GM12801 (cell line): ENCODE results near the gene TMEM255B.

Experiments used
- TF ChIP-seq, protein P1 (sequence below): IDR thresholded peaks from one replicate; pipeline ENCODE4 v1.5.1; 2011; ENCODE audit warnings: control low read depth; ENCODE audit not compliant: insufficient read length; ENCODE audit errors: extremely low read depth

TMEM255B gene

DNA sequence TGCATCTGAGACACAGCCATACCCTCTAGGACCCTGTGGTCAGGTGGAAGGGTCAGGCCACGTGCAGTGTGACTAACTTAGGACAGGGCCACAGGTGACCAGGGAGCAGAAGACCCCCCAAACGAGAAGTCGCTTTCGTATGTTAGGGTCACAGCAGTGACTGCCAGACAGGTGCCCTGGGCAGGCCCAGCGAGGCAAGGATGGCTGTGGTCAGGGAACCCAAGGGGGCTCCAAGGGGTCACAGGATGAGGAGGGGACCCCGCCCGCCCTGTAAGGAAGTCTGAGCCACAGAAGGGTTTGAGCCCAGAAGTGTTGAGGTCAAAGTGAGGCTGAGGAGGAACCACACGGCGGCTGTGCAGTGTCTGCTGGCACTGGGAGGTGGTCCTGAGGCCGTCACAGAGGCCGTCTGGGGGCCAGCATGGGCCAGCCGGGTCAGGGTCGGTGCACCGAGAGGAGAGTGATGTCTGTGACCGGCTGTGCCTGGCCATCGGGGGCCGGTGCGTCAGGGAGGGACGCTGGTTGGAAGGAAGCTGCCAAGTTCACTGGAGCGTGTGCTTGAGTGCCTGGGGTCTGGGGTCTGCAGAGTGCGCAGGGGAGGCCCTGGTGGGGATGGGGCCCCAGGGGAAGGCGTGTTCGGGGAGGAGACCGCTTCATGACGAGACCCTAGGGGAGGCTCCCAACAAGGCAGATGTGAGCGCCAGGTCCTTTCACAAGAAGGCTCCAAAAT is 24.8 kb upstream of the TMEM255B start:
- TF ChIP-seq, protein P1, sequence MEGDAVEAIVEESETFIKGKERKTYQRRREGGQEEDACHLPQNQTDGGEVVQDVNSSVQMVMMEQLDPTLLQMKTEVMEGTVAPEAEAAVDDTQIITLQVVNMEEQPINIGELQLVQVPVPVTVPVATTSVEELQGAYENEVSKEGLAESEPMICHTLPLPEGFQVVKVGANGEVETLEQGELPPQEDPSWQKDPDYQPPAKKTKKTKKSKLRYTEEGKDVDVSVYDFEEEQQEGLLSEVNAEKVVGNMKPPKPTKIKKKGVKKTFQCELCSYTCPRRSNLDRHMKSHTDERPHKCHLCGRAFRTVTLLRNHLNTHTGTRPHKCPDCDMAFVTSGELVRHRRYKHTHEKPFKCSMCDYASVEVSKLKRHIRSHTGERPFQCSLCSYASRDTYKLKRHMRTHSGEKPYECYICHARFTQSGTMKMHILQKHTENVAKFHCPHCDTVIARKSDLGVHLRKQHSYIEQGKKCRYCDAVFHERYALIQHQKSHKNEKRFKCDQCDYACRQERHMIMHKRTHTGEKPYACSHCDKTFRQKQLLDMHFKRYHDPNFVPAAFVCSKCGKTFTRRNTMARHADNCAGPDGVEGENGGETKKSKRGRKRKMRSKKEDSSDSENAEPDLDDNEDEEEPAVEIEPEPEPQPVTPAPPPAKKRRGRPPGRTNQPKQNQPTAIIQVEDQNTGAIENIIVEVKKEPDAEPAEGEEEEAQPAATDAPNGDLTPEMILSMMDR = no peak

- TF ChIP-seq, protein P1 = no peak
Measured at GRCh38 chr13:113734826-113735125, 24.2 kb upstream of the TMEM255B start.

DNA sequence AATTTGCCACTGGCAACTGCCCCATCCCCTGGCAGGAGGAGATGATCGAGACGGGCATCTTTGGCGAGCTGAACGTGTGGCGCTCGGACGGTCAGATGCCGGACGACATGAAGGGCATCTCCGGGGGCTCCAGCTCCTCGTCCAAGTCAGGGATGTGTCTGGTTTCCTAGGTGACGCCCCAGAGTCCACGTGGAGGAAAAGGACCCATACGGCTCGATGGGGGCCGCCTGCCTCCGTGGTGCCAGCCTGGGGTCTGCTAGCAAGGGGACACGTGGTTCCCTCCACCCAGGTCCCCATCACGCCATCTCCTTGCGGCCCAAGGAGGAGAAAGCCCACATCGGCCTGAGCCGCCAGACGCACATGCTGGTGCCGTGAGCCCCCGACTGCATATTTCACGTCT is 23.8 kb upstream of the TMEM255B start:
- TF ChIP-seq, protein P1 = no peak

GRCh38 chr13:113735750-113736149 is 23.3 kb upstream of the TMEM255B start:
- TF ChIP-seq, protein P1 = no peak

- TF ChIP-seq, protein P1 = no peak
Measured at GRCh38 chr13:113736258-113736731, 22.7 kb upstream of the TMEM255B start.

- TF ChIP-seq, protein P1 = no peak
Measured at GRCh38 chr13:113737803-113738202, 21.2 kb upstream of the TMEM255B start.

- TF ChIP-seq, protein P1 = no peak
Measured at GRCh38 chr13:113739527-113740285, 19.3 kb upstream of the TMEM255B start.
